ENCODE data around the gene KRT80. TPM values are rescaled to one million over a fixed set of nuclear protein-coding genes. Genes with fewer than 3 reads are reported as not detected.

Gene KRT80
- polyA plus RNA-seq, 2 of the 4 experiments (the other 2 are of a cell fraction): 38.3 to 63.1 TPM

- TF ChIP-seq HMGXB4 (CRISPR knock-in tag; IDR thresholded peaks at IDR 0.05; ENCODE audit: borderline replicate concordance): no peak; the same call in 1 of the 2 replicates
- no peak for TF ChIP-seq FOSL2 (IDR thresholded peaks at IDR 0.05)
- TF ChIP-seq FOSL2 (CRISPR knock-in tag; IDR thresholded peaks at IDR 0.05): 0 out of 2 replicates have a peak, but pooled peaks have one; percentile 1
- peak; percentile 71 for TF ChIP-seq GATA3 (IDR thresholded peaks at IDR 0.05; ENCODE audit: borderline replicate concordance)
Measured at GRCh38 chr12:52232674-52233461, 41.1 kb upstream of the KRT80 start, which contains the start of gene KRT7 (continued).

- H3K27ac ChIP-seq: peak overlapping the region; percentile 97
- TF ChIP-seq TP53 (CRISPR knock-in tag; IDR thresholded peaks at IDR 0.05) (no peak), FOSB (CRISPR knock-in tag; IDR thresholded peaks at IDR 0.05) (peak; percentile 47; the same call in 1 of the 2 replicates), HOXB13 (CRISPR knock-in tag; IDR thresholded peaks at IDR 0.05; ENCODE audit: low read depth) (0 out of 2 replicates have a peak, but pooled peaks have one; percentile 71), FOSL2 (IDR thresholded peaks at IDR 0.05) (no peak), FOSL2 (CRISPR knock-in tag; IDR thresholded peaks at IDR 0.05) (no peak), HEYL (CRISPR knock-in tag; IDR thresholded peaks at IDR 0.05) (peak; percentile 9; the same call in 1 of the 2 replicates), MAX (IDR thresholded peaks at IDR 0.05) (no peak; the same call in none of the 2 replicates)
- TF ChIP-seq, protein P1, sequence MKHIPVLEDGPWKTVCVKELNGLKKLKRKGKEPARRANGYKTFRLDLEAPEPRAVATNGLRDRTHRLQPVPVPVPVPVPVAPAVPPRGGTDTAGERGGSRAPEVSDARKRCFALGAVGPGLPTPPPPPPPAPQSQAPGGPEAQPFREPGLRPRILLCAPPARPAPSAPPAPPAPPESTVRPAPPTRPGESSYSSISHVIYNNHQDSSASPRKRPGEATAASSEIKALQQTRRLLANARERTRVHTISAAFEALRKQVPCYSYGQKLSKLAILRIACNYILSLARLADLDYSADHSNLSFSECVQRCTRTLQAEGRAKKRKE (CRISPR knock-in tag; IDR thresholded peaks at IDR 0.05; ENCODE audit: low read depth): 0 out of 2 replicates have a peak, but pooled peaks have one; percentile 22
- H3K9me3 ChIP-seq: no peaks in the 10 kb centered on the region
- peak overlapping the region; percentile 93 for H3K4me3 ChIP-seq
- H3K4me1 ChIP-seq: peaks cover 64% of the 10 kb centered on the region
- H3K4me2 ChIP-seq: peak overlapping the region; percentile 99
- ATAC-seq (peak; percentile 4 to 35; a peak in 4 of 6 replicates), DNase-seq (ENCODE audit: low read depth in 1 of 2, low spot score in 1 of 2) (no peak), FAIRE-seq (peak; percentile 7)
- ChIA-PET POLR2A (interaction anchor here (1.0 to 5.7 kb wide), 10 partner anchors 10 to 84 kb away, joined by 3 to 43 read pairs (median 4); no protein-coding TSS in a partner anchor), CTCF (interaction anchor here (0.8 to 13.1 kb wide), 17 partner anchors 10 to 673 kb away, joined by 3 to 182 read pairs (median 5); partner anchors contain the start of genes KRT8 and KRT80)
- WGBS (ENCODE audit: missing lambda C conversion rate): 25% methylated on average over 12 of the region's 12 CpGs
Measured at GRCh38 chr12:52232203-52232673, 40.4 kb upstream of the KRT80 start.

DNA sequence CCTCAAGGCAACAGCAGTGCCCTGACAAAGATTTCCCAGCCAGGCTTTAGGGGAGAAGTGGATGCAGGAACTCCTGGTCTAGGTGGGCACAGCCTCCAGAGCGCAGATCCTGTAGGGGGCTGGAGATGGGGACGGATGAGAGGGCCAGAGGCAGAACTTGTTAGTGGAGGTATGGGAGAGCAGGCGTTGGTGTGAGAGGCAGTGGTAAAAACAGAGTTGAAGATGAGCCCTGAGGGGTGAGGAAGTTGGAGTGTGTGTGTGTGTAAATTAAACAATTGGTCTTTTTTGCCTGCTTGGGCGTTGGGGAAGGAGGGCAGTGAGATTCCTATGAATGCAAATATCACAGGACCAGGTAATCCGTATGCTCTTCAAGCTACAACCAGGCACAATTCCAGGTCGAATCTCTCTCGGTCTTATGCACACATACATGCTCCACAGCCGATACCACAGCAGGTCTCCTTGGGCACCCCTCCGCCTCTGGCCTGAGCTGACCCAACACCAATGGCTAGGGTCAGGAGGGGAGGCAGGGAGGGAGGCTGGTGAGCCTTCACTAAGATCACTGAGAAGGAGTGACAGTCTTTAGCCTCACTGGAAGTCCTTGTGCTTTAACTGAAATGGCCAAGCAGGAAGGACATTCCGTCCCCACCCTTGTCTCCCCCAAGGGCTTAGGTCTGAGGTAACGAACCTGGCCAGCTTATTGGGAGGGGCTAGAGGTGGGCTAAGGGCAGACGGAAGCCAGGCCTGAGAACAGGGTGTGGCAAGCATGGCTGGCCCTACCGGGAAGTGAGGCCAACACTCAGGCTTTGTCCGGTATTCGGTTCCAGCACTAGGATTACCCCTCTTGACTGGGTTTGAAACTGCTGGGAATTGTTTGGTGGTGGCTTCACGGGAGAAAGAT, 39.7 kb upstream of the KRT80 start:
- Histone ChIP-seq H3K4me1 (peaks cover 57% of the 10 kb centered on the region), H3K4me2 (peak overlapping the region; percentile 99), H3K27ac (peak overlapping the region; percentile 97), H3K9me3 (no peaks in the 10 kb centered on the region), H3K4me3 (no peak overlapping the region)
- ChIA-PET POLR2A (interaction anchor here (0.8 to 5.7 kb wide), 5 partner anchors 10 to 84 kb away, joined by 3 to 43 read pairs (median 5); partner anchors contain the start of gene KRT80), CTCF (interaction anchor here (0.8 to 13.1 kb wide), 14 partner anchors 9 to 674 kb away, joined by 3 to 182 read pairs (median 5); partner anchors contain the start of genes KRT8 and KRT80)
- DNase-seq (ENCODE audit: low read depth in 1 of 2, low spot score in 1 of 2): peak in 1 of 2 experiments; percentile 58
- FAIRE-seq: no peak
- no peak for ATAC-seq
- WGBS (ENCODE audit: missing lambda C conversion rate): 48% methylated on average over 16 of the region's 16 CpGs
- TF ChIP-seq ZC3H11A (IDR thresholded peaks at IDR 0.05) (no peak), PBX3 (IDR thresholded peaks at IDR 0.05) (no peak), FOSB (CRISPR knock-in tag; IDR thresholded peaks at IDR 0.05) (0 out of 2 replicates have a peak, but pooled peaks have one; percentile 59), CBX8 (IDR thresholded peaks at IDR 0.05) (no peak), RFX5 (IDR thresholded peaks at IDR 0.05) (no peak), RARB (CRISPR knock-in tag; IDR thresholded peaks at IDR 0.05) (0 out of 2 replicates have a peak, but pooled peaks have one; percentile 22), POLR2A (IDR thresholded peaks at IDR 0.05; ENCODE audit: low read length) (peak; percentile 8; the same call in 1 of the 2 replicates), HES2 (IDR thresholded peaks at IDR 0.05) (no peak), EHF (CRISPR knock-in tag; IDR thresholded peaks at IDR 0.05) (peak; percentile 61), ESRRA (IDR thresholded peaks at IDR 0.05; ENCODE audit: borderline replicate concordance, low read length) (no peak), CBX2 (IDR thresholded peaks at IDR 0.05; ENCODE audit: borderline replicate concordance, low read depth) (no peak), BHLHE40 (IDR thresholded peaks at IDR 0.05; ENCODE audit: low read depth, low read length) (no peak), HEYL (CRISPR knock-in tag; IDR thresholded peaks at IDR 0.05) (peak; percentile 8; the same call in 1 of the 2 replicates), USF2 (IDR thresholded peaks at IDR 0.05) (no peak), RCOR1 (IDR thresholded peaks at IDR 0.05; ENCODE audit: low read depth, low read length) (no peak), ZFP36 (IDR thresholded peaks at IDR 0.05; ENCODE audit: borderline replicate concordance, partially characterized antibody) (no peak)
- TF ChIP-seq, protein P2, sequence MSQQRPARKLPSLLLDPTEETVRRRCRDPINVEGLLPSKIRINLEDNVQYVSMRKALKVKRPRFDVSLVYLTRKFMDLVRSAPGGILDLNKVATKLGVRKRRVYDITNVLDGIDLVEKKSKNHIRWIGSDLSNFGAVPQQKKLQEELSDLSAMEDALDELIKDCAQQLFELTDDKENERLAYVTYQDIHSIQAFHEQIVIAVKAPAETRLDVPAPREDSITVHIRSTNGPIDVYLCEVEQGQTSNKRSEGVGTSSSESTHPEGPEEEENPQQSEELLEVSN (IDR thresholded peaks at IDR 0.05; ENCODE audit: borderline replicate concordance, low read depth): no peak
